HUES64 (cell line): ENCODE data around the gene TBC1D21.

Source experiments
- H3K27ac ChIP-seq: 2 replicates; pipeline ENCODE4 v1.7.0; 2013; ENCODE audit warnings: low read depth, low read length, inconsistent platforms
- H3K27me3 ChIP-seq: 2 replicates; pipeline ENCODE4 v1.6.1; 2013; ENCODE audit warnings: mild to moderate bottlenecking, low read length; ENCODE audit not compliant: insufficient read depth
- H3K36me3 ChIP-seq: 2 replicates; pipeline ENCODE4 v1.6.1; 2013; ENCODE audit warnings: mild to moderate bottlenecking, low read length; ENCODE audit not compliant: insufficient read depth
- H3K4me1 ChIP-seq: 2 replicates; pipeline ENCODE4 v1.6.1; 2013; ENCODE audit warnings: mild to moderate bottlenecking, low read length, moderate library complexity; ENCODE audit not compliant: insufficient read depth
- H3K4me3 ChIP-seq: 2 replicates; pipeline ENCODE4 v1.5.1; 2013; ENCODE audit warnings: mild to moderate bottlenecking, low read length, moderate library complexity
- H3K9ac ChIP-seq: 2 replicates; pipeline ENCODE4 v1.6.1; 2013; ENCODE audit warnings: mild to moderate bottlenecking, low read depth, low read length
- H3K9me3 ChIP-seq: 2 replicates; pipeline ENCODE4 v1.6.1; 2013; ENCODE audit warnings: low read depth, low read length; ENCODE audit not compliant: insufficient read depth
- WGBS: fragments of 150-250, 120-280 bp; methylation state at CpG from one replicate; pipeline ENCODE4 v1.1.7; 2013; ENCODE audit warnings: missing lambda C conversion rate; 5-methylcytosine and 5-hydroxymethylcytosine counted together

TBC1D21 gene

DNA sequence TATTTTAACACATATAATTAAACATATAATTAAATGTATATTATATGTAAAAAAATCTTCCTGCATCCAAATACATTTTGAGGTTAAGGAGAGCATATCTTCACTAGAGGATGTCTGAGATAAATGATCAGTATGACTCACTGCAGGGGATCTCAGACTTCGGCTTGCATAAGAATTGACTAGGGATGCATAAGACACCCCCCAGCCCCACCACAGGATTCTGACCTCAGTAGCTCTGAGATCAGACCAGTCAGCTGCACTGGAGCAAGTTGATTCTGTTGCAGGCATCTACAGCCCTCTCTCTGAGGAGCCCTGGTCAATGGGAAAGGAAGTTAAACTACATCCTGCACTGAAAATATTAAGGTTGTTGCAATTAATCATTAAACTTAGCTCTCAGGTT, 29.0 kb upstream of the TBC1D21 start:
- Histone ChIP-seq H3K4me3 (no peak overlapping the region), H3K9me3 (no peaks in the 10 kb centered on the region), H3K27ac (0 out of 2 replicates have a peak overlapping the region, but pooled peaks have one; percentile 19), H3K9ac (no peak overlapping the region), H3K4me1 (peaks cover 15% of the 10 kb centered on the region), H3K27me3 (no peaks in the 10 kb centered on the region), H3K36me3 (no peaks in the 10 kb centered on the region)
- 89% methylated on average over 1 of the region's 1 CpG for WGBS

- Histone ChIP-seq H3K27ac (no peak overlapping the region), H3K4me1 (peaks cover 15% of the 10 kb centered on the region), H3K9me3 (no peaks in the 10 kb centered on the region), H3K36me3 (no peaks in the 10 kb centered on the region), H3K4me3 (no peak overlapping the region), H3K27me3 (no peaks in the 10 kb centered on the region), H3K9ac (no peak overlapping the region)
- 84% methylated on average over 2 of the region's 2 CpGs for WGBS
Observed at GRCh38 chr15:73845507-73845906, 27.9 kb upstream of the TBC1D21 start.

GRCh38 chr15:73845907-73846306, 27.5 kb upstream of the TBC1D21 start:
- no peak overlapping the region for H3K4me3 ChIP-seq
- 93% methylated on average over 3 of the region's 3 CpGs for WGBS
- no peaks in the 10 kb centered on the region for H3K27me3 ChIP-seq

GRCh38 chr15:73849641-73850040, 23.7 kb upstream of the TBC1D21 start:
- no peak overlapping the region for H3K9ac ChIP-seq
- no peak overlapping the region for H3K4me3 ChIP-seq
- 86% methylated on average over 2 of the region's 2 CpGs for WGBS
- H3K27me3 ChIP-seq = no peaks in the 10 kb centered on the region
- no peaks in the 10 kb centered on the region for H3K36me3 ChIP-seq
- H3K4me1 ChIP-seq = peaks cover 3% of the 10 kb centered on the region; the same call in 1 of the 2 replicates
- no peak overlapping the region for H3K27ac ChIP-seq
- no peaks in the 10 kb centered on the region for H3K9me3 ChIP-seq

More at GRCh38 chr15:73845907-73846306, 27.5 kb upstream of the TBC1D21 start:
- H3K9ac ChIP-seq = no peak overlapping the region
- H3K27ac ChIP-seq = no peak overlapping the region
- H3K4me1 ChIP-seq = peaks cover 15% of the 10 kb centered on the region
- H3K36me3 ChIP-seq = no peaks in the 10 kb centered on the region
- no peaks in the 10 kb centered on the region for H3K9me3 ChIP-seq

DNA sequence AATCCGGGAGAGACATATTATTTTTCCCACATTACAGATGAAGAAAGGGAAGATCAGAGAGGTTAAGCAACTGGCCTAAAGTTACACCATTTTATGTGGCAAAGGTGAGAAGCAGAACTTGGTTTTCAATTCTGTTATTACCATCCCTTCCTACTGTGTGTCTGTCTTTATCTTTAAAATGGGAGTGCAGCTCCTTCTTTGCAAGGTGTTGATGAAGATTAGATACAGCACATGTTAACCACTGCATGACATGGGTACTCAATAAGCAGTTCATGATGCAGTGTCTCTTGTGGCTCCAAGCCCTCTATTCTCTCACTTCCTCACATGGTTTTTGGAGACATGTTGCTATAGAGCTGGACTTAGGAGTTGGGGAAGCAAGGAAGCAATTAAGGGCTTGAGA, 23.1 kb upstream of the TBC1D21 start:
- Histone ChIP-seq H3K27ac (no peak overlapping the region), H3K9ac (no peak overlapping the region), H3K36me3 (no peaks in the 10 kb centered on the region), H3K4me1 (no peaks in the 10 kb centered on the region), H3K27me3 (no peaks in the 10 kb centered on the region), H3K9me3 (no peaks in the 10 kb centered on the region), H3K4me3 (no peak overlapping the region)
- WGBS = no CpG with 5 or more reads among the region's 1 CpG

GRCh38 chr15:73851689-73852088, 21.7 kb upstream of the TBC1D21 start:
- Histone ChIP-seq H3K36me3 (no peaks in the 10 kb centered on the region), H3K27me3 (no peaks in the 10 kb centered on the region), H3K4me1 (no peaks in the 10 kb centered on the region)

DNA sequence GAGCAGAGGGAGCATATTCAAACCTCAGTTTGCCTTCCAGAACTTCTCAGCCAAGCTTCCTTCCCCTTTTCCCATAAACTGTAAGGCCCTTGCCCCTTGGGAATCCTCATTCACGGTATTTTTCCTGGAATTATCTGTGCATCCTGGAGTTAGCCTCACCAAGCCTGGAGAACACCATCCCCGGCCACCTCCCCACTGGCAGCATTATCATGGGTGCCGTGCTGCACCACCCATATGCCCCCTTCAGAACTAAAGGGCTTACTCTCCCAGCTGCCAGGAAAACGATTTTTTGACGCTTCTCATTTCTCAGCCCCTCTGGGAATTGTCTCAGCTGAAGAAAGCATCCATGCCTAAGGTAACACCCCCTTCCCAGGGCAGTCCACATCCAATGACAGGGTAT, 20.9 kb upstream of the TBC1D21 start:
- Histone ChIP-seq H3K27ac (no peak overlapping the region), H3K9ac (no peak overlapping the region), H3K27me3 (no peaks in the 10 kb centered on the region), H3K4me3 (no peak overlapping the region), H3K9me3 (no peaks in the 10 kb centered on the region), H3K4me1 (no peaks in the 10 kb centered on the region), H3K36me3 (no peaks in the 10 kb centered on the region)
- WGBS = 88% methylated on average over 5 of the region's 5 CpGs

More at GRCh38 chr15:73851689-73852088, 21.7 kb upstream of the TBC1D21 start:
- Histone ChIP-seq H3K9ac (no peak overlapping the region), H3K4me3 (no peak overlapping the region), H3K27ac (no peak overlapping the region), H3K9me3 (no peaks in the 10 kb centered on the region)
- 17% methylated on average over 4 of the region's 4 CpGs for WGBS

GRCh38 chr15:73854265-73854664, 19.1 kb upstream of the TBC1D21 start:
- Histone ChIP-seq H3K9ac (no peak overlapping the region), H3K4me3 (no peak overlapping the region), H3K4me1 (no peaks in the 10 kb centered on the region), H3K27ac (no peak overlapping the region), H3K36me3 (no peaks in the 10 kb centered on the region), H3K9me3 (no peaks in the 10 kb centered on the region), H3K27me3 (no peaks in the 10 kb centered on the region)
- 81% methylated on average over 4 of the region's 4 CpGs for WGBS

GRCh38 chr15:73856458-73857192, 16.7 kb upstream of the TBC1D21 start:
- Histone ChIP-seq H3K9ac (no peak overlapping the region), H3K27me3 (no peaks in the 10 kb centered on the region), H3K36me3 (no peaks in the 10 kb centered on the region), H3K9me3 (no peaks in the 10 kb centered on the region), H3K4me3 (no peak overlapping the region), H3K27ac (no peak overlapping the region), H3K4me1 (0 out of 2 replicates have a peak, but pooled peaks cover under 1% of the 10 kb centered on the region)
- 52% methylated on average over 14 of the region's 14 CpGs for WGBS

DNA sequence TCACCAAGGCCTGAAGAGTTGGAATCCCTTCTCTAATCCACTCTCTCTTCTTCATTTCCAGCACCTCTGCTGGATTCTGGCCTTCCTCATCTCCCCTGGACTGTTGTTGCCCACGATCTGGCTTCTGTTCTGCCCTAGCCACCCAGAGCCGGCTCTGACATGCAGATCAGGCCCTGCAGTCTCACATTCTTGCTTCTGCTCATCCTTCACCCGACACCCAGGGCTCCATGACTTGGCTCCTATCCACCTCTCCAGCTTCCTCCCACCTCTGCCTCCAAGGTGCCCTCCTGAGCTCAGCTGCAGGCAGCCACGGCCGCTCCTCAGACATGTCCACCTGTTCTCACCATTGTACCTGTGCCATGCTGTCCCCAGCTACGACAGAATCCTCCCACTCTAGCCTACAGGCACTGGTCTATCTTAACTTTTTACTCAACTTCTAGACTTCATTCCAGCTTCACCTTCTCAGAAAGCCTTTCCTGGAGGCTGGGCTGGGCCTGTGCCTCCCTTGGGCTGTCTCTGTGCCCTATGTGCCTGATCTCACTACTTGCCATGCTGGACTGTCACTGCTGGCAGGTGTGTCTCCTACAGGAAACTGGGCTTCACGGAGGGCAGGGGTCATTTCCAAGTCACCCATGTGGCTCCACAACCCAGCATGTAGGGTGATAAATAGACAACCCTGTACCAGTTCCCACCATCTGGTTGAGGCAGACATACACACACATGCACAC, 16.0 kb upstream of the TBC1D21 start:
- Histone ChIP-seq H3K27me3 (no peaks in the 10 kb centered on the region), H3K4me1 (peaks cover 8% of the 10 kb centered on the region), H3K9ac (no peak overlapping the region), H3K4me3 (no peak overlapping the region), H3K9me3 (no peaks in the 10 kb centered on the region), H3K27ac (no peak overlapping the region), H3K36me3 (no peaks in the 10 kb centered on the region)
- 76% methylated on average over 7 of the region's 7 CpGs for WGBS

GRCh38 chr15:73858062-73858461, 15.3 kb upstream of the TBC1D21 start:
- H3K36me3 ChIP-seq = no peaks in the 10 kb centered on the region
- H3K4me1 ChIP-seq = peaks cover 11% of the 10 kb centered on the region
- no peak overlapping the region for H3K4me3 ChIP-seq
- no peaks in the 10 kb centered on the region for H3K9me3 ChIP-seq
- H3K27ac ChIP-seq = no peak overlapping the region
- 90% methylated on average over 6 of the region's 6 CpGs for WGBS
- H3K9ac ChIP-seq = no peak overlapping the region
- no peaks in the 10 kb centered on the region for H3K27me3 ChIP-seq
